HG03103 (cell line): ENCODE data around the gene ASB16.
A peak's percentile ranks its signal among the peaks of the same experiment; 100 is the strongest.
"Not testable (repeated sequence)": the region's sequence is repeated elsewhere in the genome, so short reads cannot be mapped to it uniquely, and the experiment has no call there.

Experiments used
- ATAC-seq: cut with Tn5 transposase; IDR thresholded peaks from one replicate; pipeline ENCODE4 v1.9.1; 2021; ENCODE audit warnings: low read depth; ENCODE audit not compliant: unreplicated experiment

The ASB16 gene

GRCh38 chr17:44170499-44171201 is at the start of gene ASB16:
Gene ASB16 (plus strand): TSS chr17:44170704. CDS start chr17:44170790, 86 bp downstream.
- ATAC-seq = no peak

- no peak for ATAC-seq
These were observed 49.5 kb upstream of the ASB16 start for GRCh38 chr17:44120851-44121605.

- no peak for ATAC-seq
These were observed 48.3 kb upstream of the ASB16 start for GRCh38 chr17:44121997-44122815.

- peak; percentile 23 for ATAC-seq
These were observed 47.6 kb upstream of the ASB16 start for GRCh38 chr17:44122816-44123355.

DNA sequence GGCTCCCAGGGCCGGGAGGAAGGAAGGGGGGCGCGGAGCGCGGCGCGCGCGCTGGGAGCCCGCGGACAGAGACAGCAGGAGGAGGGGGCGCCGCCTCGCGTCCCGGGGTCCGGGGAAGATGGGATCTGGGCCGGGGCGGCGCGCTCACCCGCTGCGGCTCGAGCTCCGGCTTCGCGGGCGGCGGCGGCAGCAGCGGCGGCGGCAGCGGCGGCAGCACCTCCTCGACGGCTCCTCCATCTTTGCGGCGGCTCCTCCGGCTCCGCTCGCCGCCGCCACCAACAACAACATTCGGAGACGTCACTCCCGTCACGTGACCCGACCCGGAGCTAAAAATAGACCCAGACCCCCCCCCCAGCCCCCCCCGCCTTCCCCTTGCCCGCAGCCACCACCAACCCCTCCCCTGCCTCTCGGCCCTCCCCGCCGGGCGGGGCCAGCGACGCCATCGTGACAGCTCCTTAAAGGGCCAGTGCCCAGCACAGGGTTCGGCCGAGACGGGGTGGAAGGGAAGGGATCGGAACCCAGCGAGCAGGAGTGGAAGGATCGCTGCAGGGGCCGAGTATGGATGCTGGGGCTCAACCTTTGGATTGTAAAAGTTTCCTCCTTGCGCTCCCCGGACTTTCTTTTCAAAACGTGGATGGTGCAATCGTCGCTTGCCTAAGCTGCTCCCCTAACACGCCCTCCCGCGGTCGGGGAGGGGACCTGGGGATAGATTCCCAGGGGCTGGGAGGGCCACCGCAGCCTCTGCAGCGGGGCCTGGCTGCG is 47.0 kb upstream of the ASB16 start, which contains the start of gene HDAC5:
TSS of gene HDAC5 (minus strand) at position 286 of the 762 bp plus-strand sequence. CDS start 6,126 bp downstream, outside the sequence.
- ATAC-seq = peak; percentile 78

- no peak for ATAC-seq
These were observed 46.4 kb upstream of the ASB16 start for GRCh38 chr17:44124118-44124438.

DNA sequence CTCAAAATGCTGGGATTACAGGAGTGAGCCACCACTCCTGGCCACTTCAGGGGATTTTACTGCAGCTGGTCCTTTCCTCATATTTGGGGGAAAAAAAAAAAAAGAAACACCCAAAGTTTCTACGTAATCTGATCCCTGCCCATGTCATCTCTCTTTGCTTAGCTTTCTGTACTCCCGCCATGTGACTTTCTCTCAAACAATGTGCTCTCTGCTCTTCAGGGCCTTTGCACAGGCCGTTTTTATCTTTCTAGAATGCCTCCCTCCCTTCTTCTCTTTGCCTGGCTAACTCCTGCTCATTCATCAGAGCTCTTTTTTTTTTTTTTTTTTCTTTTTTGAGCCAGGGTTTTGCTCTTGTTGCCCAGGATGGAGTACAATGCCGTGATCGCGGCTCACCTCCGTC is 42.1 kb upstream of the ASB16 start:
- no peak for ATAC-seq

- ATAC-seq = no peak
These were observed 39.7 kb upstream of the ASB16 start for GRCh38 chr17:44130693-44131349.

DNA sequence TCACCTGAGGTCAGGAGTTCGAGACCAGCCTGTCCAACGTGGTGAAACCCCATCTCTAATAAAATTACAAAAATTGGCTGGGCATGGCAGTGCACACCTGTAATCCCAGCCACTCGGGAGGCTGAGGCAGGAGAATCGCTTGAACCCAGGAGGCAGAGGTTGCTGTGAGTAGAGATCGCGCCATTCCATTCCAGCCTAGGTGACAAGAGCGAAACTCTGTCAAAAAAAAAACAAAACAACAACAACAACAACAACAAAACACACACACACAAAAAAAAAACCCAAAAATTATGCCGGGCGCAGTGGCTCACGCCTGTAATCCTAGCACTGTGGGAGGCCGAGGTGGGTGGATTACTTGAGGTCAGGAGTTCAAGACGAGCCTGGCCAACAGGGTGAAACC is 39.1 kb upstream of the ASB16 start:
- ATAC-seq = not testable (repeated sequence)

DNA sequence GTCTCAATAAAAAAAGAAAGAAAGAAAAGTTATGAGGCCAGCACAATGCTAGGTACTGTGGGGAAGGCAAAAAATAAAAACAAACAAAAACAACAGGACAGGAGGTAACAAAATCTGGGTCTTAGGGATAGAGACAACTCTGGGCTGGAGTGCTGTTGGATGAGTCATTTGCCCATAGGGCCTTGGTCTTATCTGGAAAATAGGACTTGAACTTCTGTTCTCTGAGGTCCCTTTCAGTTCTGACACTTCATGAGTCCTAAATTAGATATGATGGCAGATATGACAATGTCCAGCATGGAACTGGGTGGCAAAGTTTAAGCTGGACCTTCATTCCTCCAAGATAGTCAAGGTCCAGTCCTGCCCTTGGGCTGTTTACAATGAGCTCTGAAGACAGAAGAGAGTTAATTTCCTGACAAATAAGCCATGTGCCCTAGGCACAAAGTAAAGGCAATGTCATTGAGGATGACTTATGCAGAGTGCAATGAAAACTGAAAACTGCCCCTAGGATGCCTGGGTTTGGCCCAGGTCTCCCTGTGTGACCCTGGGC is 38.2 kb upstream of the ASB16 start:
- no peak for ATAC-seq

DNA sequence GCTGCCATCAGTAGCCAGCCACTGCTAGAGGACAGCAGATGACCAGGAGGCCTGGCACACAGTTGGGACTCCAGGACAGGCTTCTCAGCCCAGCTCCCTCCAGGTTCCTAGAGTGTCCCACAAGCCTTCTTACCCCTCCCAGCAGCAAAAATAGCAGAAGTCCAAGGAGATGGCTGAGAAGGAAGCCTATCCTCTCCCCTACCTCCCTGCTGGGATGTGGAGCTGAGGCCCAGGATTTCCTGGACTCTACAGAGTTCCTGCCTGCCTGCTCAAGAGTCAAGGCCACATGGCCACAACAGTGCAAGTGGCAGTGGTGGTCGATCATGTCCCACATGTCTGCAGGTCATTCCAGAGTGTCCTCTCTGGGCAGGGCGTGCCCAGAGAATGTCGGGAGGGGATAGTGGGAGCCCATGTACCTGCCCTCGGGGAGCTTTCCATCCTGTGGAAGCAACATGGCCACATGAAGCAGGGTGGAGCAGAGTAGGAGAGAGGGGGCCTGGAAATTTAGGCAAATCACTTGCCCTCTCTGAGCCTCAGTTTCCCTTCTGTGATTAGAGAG is 36.5 kb upstream of the ASB16 start:
- no peak for ATAC-seq

- no peak for ATAC-seq
These were observed 35.5 kb upstream of the ASB16 start for GRCh38 chr17:44134752-44135568.

- no peak for ATAC-seq
These were observed 32.4 kb upstream of the ASB16 start for GRCh38 chr17:44137891-44138709.

DNA sequence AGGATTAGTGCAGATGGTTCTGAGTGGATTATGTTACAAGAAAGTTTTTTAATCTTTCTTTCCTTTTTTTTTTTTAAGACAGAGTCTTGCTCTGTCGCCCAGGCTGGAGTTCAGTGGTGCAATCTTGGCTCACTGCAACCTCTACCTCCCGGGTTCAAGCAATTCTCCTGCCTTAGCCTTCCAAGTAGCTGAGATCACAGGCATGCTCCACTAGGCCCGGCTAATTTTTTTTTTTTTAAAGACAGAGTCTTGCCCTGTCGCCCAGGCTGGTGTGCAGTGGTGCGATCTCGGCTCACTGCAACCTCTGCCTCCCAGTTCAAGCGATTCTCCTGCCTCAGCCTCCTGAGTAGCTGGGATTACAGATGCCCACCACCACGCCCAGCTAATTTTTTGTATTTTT is 26.6 kb upstream of the ASB16 start:
- ATAC-seq = not testable (repeated sequence)

DNA sequence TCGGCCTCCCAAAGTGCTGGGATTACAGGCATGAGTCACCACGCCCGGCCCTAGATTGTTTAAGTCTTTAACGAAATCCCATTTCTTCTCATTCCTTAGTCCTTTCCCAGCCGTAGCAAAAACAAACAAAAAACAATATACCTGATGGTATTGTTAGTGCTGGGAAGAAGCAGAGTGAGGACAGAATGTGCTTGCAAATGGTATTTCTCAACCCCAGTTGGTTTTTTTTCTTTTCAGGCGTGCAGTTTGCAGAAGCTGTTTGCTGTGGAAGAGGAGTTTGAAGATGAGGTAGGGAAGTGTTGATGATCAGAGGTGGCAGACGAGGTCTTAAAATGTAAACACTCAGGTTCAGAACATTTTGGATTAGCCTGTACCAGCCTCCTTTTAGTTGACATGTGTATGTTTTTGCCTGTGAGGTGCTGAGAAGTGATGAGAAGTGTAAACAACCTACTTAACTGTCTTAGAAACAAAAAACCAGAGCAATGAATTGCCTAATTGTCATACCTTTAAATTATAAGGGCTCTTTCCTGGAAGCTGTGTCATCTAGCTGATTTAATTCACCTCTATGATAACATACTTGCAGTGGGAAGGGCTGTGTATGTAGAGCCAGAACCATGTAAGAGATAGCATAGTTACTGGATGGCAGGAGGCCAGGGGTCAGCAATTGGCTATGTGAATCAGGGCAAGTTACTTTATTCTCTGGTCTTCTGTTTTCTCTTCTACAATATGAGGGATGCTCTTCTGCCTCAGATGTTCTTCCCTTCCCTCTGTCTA is 25.4 kb upstream of the ASB16 start:
- ATAC-seq = no peak
